HPDE6-E6E7 (cell line): ENCODE measurements around the gene PHACTR1.

Experiments used
- DNase-seq: peaks from one replicate; pipeline ENCODE4 v3.0.0; 2011; ENCODE audit warnings: missing footprints; ENCODE audit errors: extremely low spot score

The PHACTR1 gene

GRCh38 chr6:12990162-12990561 is 273.6 kb downstream of the PHACTR1 start:
- DNase-seq, result no peak

GRCh38 chr6:12991435-12991834 is 274.9 kb downstream of the PHACTR1 start:
- no peak for DNase-seq

- DNase-seq, result no peak
These were observed 276.2 kb downstream of the PHACTR1 start for GRCh38 chr6:12992770-12993169.

GRCh38 chr6:12993283-12993898 is 276.8 kb downstream of the PHACTR1 start:
- no peak for DNase-seq

GRCh38 chr6:12995419-12995818 is 278.9 kb downstream of the PHACTR1 start:
- DNase-seq, result no peak

- DNase-seq, result no peak
These were observed 284.0 kb downstream of the PHACTR1 start for GRCh38 chr6:13000537-13000936.

- DNase-seq, result no peak
These were observed 285.4 kb downstream of the PHACTR1 start for GRCh38 chr6:13001927-13002326.

- no peak for DNase-seq
These were observed 288.0 kb downstream of the PHACTR1 start for GRCh38 chr6:13004601-13005000.

- DNase-seq, result no peak
These were observed 289.4 kb downstream of the PHACTR1 start for GRCh38 chr6:13005994-13006393.

- DNase-seq, result no peak
These were observed 290.2 kb downstream of the PHACTR1 start for GRCh38 chr6:13006578-13007300.

GRCh38 chr6:13007744-13008143 is 291.2 kb downstream of the PHACTR1 start:
- no peak for DNase-seq

- no peak for DNase-seq
These were observed 292.5 kb downstream of the PHACTR1 start for GRCh38 chr6:13009031-13009430.

GRCh38 chr6:13009461-13009860 is 292.9 kb downstream of the PHACTR1 start:
- no peak for DNase-seq

GRCh38 chr6:13011612-13012146 is 295.1 kb downstream of the PHACTR1 start:
- no peak for DNase-seq

- no peak for DNase-seq
These were observed 295.7 kb downstream of the PHACTR1 start for GRCh38 chr6:13012296-13012695.

- DNase-seq, result no peak
These were observed 296.6 kb downstream of the PHACTR1 start for GRCh38 chr6:13012977-13013680.

- DNase-seq, result no peak
These were observed 297.3 kb downstream of the PHACTR1 start for GRCh38 chr6:13013681-13014503.

GRCh38 chr6:13014504-13015378 is 298.2 kb downstream of the PHACTR1 start:
- DNase-seq, result no peak

GRCh38 chr6:13015379-13015681 is 298.8 kb downstream of the PHACTR1 start:
- DNase-seq, result no peak

GRCh38 chr6:13024616-13025015 is 308.0 kb downstream of the PHACTR1 start:
- no peak for DNase-seq

GRCh38 chr6:13025893-13026499 is 309.4 kb downstream of the PHACTR1 start:
- DNase-seq, result no peak
